Gastrocnemius medialis (tissue), 4 donors: ENCODE data around the gene GNB5.

ENCODE experiments used
- POLR2A ChIP-seq, 2 donors: fragments of 450-650 bp; IDR thresholded peaks; one replicate each; pipeline ENCODE4 v1.6.1; 2017; ENCODE audit warnings: antibody characterized with exemption in 2 of 2, mild to moderate bottlenecking in 2 of 2, moderate library complexity in 2 of 2
- TF ChIP-seq, protein P1 (sequence below), 5 experiments: fragments of 450-650 bp in 3 of 5; fragments of 200-600 bp in 2 of 5; sonication (generic) in 2 of 5; IDR thresholded peaks in 4 of 5; conservative IDR thresholded peaks in 1 of 5; 1 replicate in 4 of 5; 2 replicates in 1 of 5; pipeline ENCODE4 v1.5.1; 2016 to 2019; ENCODE audit warnings: antibody characterized with exemption in 5 of 5, mild to moderate bottlenecking in 3 of 5, moderate library complexity in 3 of 5

DNA sequence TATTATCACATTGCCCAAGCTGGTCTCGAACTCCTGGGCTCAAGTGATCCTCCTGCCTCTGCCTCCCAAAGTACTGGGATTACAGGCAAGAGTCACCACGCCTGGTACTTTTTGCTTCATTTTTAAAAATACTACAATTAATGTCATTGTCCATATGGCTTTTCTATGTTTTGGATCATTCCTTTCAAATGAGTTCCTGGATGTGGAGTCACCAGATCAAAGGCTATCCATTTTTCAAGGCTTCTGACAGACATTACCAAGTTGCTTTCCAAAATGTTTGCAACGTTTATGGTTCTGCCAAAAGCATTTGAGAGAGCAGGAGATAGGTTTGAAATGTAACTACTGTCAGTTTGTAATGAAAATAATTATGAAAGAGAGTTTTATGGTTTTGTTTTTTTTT, 44.4 kb downstream of the GNB5 start:
- TF ChIP-seq, protein P1, sequence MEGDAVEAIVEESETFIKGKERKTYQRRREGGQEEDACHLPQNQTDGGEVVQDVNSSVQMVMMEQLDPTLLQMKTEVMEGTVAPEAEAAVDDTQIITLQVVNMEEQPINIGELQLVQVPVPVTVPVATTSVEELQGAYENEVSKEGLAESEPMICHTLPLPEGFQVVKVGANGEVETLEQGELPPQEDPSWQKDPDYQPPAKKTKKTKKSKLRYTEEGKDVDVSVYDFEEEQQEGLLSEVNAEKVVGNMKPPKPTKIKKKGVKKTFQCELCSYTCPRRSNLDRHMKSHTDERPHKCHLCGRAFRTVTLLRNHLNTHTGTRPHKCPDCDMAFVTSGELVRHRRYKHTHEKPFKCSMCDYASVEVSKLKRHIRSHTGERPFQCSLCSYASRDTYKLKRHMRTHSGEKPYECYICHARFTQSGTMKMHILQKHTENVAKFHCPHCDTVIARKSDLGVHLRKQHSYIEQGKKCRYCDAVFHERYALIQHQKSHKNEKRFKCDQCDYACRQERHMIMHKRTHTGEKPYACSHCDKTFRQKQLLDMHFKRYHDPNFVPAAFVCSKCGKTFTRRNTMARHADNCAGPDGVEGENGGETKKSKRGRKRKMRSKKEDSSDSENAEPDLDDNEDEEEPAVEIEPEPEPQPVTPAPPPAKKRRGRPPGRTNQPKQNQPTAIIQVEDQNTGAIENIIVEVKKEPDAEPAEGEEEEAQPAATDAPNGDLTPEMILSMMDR (IDR thresholded peaks at IDR 0.05 in 4 of 5, conservative IDR thresholded peaks at IDR 0.05 in 1 of 5), result no peak
- no peak for TF ChIP-seq POLR2A (IDR thresholded peaks at IDR 0.05)
